ENCODE results near the gene HOXC6.

DNA sequence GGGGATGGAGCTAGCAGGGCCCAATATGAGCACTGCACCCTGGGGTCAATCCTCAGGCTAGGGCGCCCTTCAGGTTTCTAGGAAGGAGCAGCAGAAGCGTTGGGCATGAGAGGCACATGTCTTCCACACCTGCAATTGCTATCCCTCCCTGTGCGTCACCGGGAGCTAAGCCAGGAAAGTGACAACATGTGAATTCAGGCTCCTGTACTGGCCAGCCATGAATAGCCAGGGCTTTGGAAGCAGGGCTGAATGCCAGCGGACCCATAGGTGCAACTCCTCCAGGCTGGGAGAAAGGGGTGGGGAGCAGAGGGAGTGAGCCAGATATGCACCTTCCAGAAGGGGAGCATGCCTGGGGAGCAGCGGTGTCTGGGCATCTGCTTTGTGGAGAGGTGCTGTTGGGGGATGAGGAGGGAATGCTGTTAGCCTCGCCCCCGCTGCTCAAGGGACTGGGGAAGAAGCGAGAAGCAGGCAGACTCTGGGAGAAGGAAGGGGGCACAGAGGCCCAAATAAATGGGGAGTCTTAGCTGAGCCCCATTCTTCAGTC lies 10.7 kb downstream of the HOXC6 start:
- TF ChIP-seq NR2F6 (IDR thresholded peaks at IDR 0.05) (no peak), NR2F6 (CRISPR knock-in tag; IDR thresholded peaks at IDR 0.05) (no peak), CTCF (CRISPR knock-in tag; IDR thresholded peaks at IDR 0.05) (no peak), MAFF (IDR thresholded peaks at IDR 0.05; ENCODE audit: low read depth, low read length) (no peak), ZNF556 (CRISPR knock-in tag; IDR thresholded peaks at IDR 0.05; ENCODE audit: borderline replicate concordance) (no peak), EZH2 (conservative IDR thresholded peaks at IDR 0.05; ENCODE audit: low read depth, low read length) (no peak), JUNB (CRISPR knock-in tag; IDR thresholded peaks at IDR 0.05; ENCODE audit: borderline replicate concordance) (no peak), ZNF589 (CRISPR knock-in tag; conservative IDR thresholded peaks at IDR 0.05) (no peak), KAT7 (CRISPR knock-in tag; IDR thresholded peaks at IDR 0.05; ENCODE audit: borderline replicate concordance) (no peak), BCL6 (CRISPR knock-in tag; IDR thresholded peaks at IDR 0.05) (no peak), RBM39 (IDR thresholded peaks at IDR 0.05; ENCODE audit: low read depth, low read length, poor library complexity, severe bottlenecking) (no peak), JARID2 (CRISPR knock-in tag; IDR thresholded peaks at IDR 0.05; ENCODE audit: insufficient replicate concordance) (no peak), SSRP1 (CRISPR knock-in tag; IDR thresholded peaks at IDR 0.05) (no peak)

Measured in HepG2 (cell line).